Measurements from ENCODE around the gene NPAS2.

Gene NPAS2

DNA sequence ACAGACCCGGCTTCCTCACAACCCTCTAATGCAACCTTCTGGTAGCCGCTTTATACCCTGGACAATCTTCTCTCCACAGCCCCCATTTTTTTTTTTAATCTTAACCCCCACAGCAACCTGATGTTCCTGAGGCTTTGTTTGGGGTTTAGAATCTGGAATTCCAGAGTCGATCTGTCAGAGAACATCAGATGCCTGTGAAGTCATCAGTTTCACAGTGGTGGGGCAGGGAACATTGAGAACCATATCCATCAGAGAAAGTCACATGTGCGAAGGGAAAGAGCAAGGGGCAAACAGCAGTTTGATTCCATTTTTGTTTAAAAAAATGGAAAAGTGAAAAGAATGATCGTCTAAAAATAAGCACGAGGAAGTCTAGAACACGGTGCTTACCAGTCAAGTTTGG lies 20.6 kb downstream of the NPAS2 start:
- H3K4me3 ChIP-seq: no peak overlapping the region
- DNase-seq (ENCODE audit: low spot score): no peak
- H3K27ac ChIP-seq: no peak overlapping the region
- TF ChIP-seq, protein P1, sequence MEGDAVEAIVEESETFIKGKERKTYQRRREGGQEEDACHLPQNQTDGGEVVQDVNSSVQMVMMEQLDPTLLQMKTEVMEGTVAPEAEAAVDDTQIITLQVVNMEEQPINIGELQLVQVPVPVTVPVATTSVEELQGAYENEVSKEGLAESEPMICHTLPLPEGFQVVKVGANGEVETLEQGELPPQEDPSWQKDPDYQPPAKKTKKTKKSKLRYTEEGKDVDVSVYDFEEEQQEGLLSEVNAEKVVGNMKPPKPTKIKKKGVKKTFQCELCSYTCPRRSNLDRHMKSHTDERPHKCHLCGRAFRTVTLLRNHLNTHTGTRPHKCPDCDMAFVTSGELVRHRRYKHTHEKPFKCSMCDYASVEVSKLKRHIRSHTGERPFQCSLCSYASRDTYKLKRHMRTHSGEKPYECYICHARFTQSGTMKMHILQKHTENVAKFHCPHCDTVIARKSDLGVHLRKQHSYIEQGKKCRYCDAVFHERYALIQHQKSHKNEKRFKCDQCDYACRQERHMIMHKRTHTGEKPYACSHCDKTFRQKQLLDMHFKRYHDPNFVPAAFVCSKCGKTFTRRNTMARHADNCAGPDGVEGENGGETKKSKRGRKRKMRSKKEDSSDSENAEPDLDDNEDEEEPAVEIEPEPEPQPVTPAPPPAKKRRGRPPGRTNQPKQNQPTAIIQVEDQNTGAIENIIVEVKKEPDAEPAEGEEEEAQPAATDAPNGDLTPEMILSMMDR (IDR thresholded peaks at IDR 0.05): no peak

DNA sequence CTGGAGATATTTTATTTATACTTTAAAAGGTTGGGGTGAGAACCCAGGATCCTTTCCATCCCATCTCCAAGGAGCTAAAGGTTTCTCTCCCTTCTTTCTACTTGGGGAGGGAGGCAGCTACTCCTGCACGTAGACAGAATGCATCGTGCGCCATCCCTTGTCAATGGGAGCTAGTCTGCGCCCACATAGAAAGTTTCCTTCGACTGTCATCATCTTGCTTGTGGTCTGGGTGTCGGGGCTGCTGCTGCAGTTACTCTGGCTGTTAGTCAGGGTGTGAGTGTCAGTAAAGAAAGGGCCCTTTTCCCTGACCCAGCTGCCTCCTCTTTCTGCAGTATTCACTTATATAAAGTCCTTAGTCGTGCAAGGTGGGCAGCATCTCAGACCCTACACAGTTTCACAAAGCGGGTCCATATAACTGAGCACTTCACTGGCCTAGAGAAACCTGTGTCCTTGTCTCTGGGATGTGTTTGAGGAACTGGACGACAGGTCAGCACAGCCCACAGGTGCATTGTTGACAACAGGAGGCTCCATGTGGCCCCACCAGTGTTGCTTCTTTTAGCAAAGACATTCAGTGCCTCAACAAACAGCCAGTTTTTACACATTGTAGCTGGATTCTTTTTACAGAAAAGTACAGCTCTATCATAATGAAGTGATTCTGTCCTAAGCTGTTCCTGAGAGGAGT lies 22.4 kb downstream of the NPAS2 start:
- TF ChIP-seq, protein P1 (IDR thresholded peaks at IDR 0.05): no peak
- no peak overlapping the region for H3K4me3 ChIP-seq
- no peak overlapping the region for H3K27ac ChIP-seq
- DNase-seq (ENCODE audit: low spot score): no peak

DNA sequence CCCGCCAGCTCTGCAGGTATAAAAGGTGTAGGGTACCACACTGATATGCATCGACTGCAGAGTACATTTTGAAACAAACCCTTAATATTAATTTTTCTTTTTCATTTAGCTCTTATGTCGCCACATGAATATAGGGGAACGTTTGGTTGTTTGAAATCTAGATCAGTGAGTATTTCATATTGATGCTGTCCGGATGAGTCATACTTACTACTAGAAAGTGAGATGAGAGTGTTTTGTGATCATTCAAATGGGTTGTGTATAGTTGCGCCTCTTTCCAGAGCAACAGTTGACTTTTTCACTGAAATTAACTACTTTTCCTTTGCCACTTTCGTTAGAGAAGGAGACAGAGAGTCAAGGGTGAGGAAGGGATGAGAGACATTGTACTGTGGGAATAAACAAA lies 24.6 kb downstream of the NPAS2 start:
- no peak for DNase-seq (ENCODE audit: low spot score)
- Histone ChIP-seq H3K4me3 (no peak overlapping the region), H3K27ac (no peak overlapping the region)
- TF ChIP-seq, protein P1 (IDR thresholded peaks at IDR 0.05): no peak

DNA sequence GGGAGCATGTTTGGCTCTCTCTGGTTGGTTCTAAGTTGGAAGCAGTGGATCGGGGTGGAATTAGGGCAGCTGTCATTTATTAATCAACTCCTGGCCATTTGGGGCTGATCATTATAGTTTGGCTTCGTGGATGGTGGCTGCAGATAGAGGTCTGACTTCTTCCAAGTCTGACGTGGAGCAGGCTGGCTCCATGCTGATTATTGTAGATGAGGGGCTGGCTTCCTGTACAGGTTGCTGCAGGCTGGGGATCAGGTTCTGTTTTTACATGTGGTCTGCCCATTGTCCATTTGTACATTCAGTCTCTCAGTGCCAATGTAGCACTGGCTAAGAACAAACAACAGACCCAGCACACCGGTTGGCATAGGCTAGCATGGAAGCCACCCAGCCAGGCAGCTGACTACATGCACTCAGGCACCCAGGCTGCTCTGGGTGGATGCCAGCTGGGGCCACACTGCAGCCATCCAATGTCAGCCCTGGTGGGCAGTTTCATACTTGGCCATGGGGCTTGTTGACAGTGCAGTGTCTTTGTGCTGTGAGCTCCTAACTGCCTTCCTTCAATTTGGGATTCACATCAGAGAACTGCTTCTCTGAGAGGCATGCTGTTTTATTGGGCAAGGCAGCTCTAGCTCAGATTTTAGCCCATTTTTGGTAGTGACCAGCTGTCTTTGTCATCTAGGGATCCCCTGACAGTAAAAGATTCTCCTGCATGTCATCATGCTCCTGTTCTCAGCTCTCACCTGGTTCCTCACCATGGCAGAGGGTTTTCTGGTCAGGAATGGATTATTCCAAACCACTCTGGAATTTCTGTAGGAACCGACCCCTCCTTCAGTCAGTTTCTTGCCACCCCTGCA lies 25.4 kb downstream of the NPAS2 start:
- Histone ChIP-seq H3K27ac (no peak overlapping the region), H3K4me3 (no peak overlapping the region)
- TF ChIP-seq, protein P1 (IDR thresholded peaks at IDR 0.05): no peak
- no peak for DNase-seq (ENCODE audit: low spot score)

DNA sequence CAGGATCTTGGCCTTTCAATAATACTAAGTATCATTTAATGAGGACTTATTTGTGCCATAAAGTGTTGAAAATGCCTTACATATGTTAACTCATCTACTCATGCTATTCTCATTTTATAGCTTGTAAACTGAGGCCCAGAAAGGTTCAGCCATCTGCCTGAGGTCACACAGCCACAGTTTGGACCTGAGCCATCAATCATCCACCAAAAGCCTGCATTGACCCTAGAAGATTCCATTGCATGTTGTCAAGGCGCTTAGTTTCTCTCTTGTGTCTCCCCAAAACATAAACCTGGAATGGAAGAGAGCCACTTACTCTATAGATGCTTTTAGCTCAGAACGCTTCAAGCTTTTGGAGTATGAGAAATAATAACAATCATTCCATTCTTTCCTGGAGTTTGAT lies 26.8 kb downstream of the NPAS2 start:
- Histone ChIP-seq H3K4me3 (no peak overlapping the region), H3K27ac (no peak overlapping the region)
- TF ChIP-seq, protein P1 (IDR thresholded peaks at IDR 0.05): no peak
- no peak for DNase-seq (ENCODE audit: low spot score)

DNA sequence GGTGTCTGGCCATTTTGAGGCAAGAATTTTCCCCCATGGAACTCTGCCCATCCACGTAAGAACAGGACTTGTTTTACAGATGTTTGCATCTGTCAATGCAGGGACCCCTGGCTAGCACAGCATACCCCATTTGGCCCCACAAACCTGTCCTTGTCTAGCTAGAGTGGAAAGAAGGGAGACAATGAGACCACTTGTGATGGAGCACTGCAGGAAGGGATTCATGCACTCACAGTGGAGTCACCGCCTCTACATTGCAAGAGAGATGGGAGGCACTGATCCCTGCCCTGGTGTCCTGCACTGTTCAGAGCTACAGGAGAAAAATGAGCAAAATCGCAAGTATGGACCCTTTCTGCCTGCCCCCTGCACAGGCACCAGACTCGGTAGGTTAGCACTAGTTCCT lies 32.5 kb downstream of the NPAS2 start:
- Histone ChIP-seq H3K4me3 (no peak overlapping the region), H3K27ac (no peak overlapping the region)
- DNase-seq (ENCODE audit: low spot score): no peak
- TF ChIP-seq, protein P1 (IDR thresholded peaks at IDR 0.05): no peak
